GM23338 (cell line): ENCODE data around the gene NINL. TPM values are rescaled to one million over a fixed set of nuclear protein-coding genes. Genes with fewer than 3 reads are reported as not detected.

ENCODE experiments used
- ATAC-seq: fragments of 200-7000 bp; cut with Tn5 transposase; 3 replicates; pipeline ENCODE4 v1.9.1; 2020
- DNase-seq: peaks from one replicate; pipeline ENCODE4 v3.0.0-alpha.2; 2015; ENCODE audit warnings: low spot score
- H2AFZ ChIP-seq: fragments of 200-600 bp; sonication (generic); 2 replicates; pipeline ENCODE4 v1.8.0; 2016; ENCODE audit warnings: antibody characterized with exemption, mild to moderate bottlenecking, moderate library complexity
- H3F3A ChIP-seq: fragments of 200-600 bp; sonication (generic); replicated peaks from 2 replicates; pipeline ENCODE4 v1.8.0; 2017; ENCODE audit warnings: antibody characterized with exemption, mixed run types, low read depth
- H3K27ac ChIP-seq: fragments of 200-600 bp; sonication (generic); 2 replicates; pipeline ENCODE4 v1.6.1; 2016; ENCODE audit warnings: low read depth
- H3K27me3 ChIP-seq: fragments of 200-600 bp; sonication (generic); 2 replicates; pipeline ENCODE4 v1.8.0; 2016; ENCODE audit warnings: mild to moderate bottlenecking, mixed run types, moderate library complexity; ENCODE audit not compliant: insufficient read depth
- H3K36me3 ChIP-seq: fragments of 200-600 bp; sonication (generic); 2 replicates; pipeline ENCODE4 v1.8.0; 2016; ENCODE audit warnings: mild to moderate bottlenecking; ENCODE audit not compliant: insufficient read depth
- H3K4me1 ChIP-seq: fragments of 200-600 bp; sonication (generic); 2 replicates; pipeline ENCODE4 v1.8.0; 2016; ENCODE audit warnings: mild to moderate bottlenecking, moderate library complexity; ENCODE audit not compliant: insufficient read depth
- H3K4me2 ChIP-seq: fragments of 200-600 bp; sonication (generic); 2 replicates; pipeline ENCODE4 v1.7.1; 2017; ENCODE audit warnings: mixed run types
- H3K4me3 ChIP-seq: fragments of 200-600 bp; sonication (generic); 2 replicates; pipeline ENCODE4 v1.6.1; 2016; ENCODE audit warnings: mixed run types
- H3K79me2 ChIP-seq: fragments of 200-600 bp; sonication (generic); replicated peaks from 2 replicates; pipeline ENCODE4 v1.8.0; 2017; ENCODE audit warnings: mild to moderate bottlenecking; ENCODE audit not compliant: insufficient read depth
- H3K9me2 ChIP-seq: fragments of 200-600 bp; sonication (generic); 2 replicates; pipeline ENCODE4 v1.8.0; 2017; ENCODE audit not compliant: insufficient read depth
- H4K20me1 ChIP-seq: fragments of 200-600 bp; sonication (generic); replicated peaks from 2 replicates; pipeline ENCODE4 v1.8.0; 2017; ENCODE audit warnings: mild to moderate bottlenecking; ENCODE audit not compliant: insufficient read depth
- H3K27ac Mint-ChIP-seq: 2 replicates; pipeline ENCODE4 v1.8.0; 2020; ENCODE audit warnings: inconsistent platforms, mild to moderate bottlenecking, moderate library complexity, mixed read lengths
- H3K27me3 Mint-ChIP-seq: 3 replicates; pipeline ENCODE4 v1.8.0; 2022; ENCODE audit warnings: low read depth, mild to moderate bottlenecking, moderate library complexity, mixed read lengths, inconsistent platforms; ENCODE audit not compliant: insufficient read depth, poor library complexity
- H3K36me3 Mint-ChIP-seq: 3 replicates; pipeline ENCODE4 v1.8.0; 2021; ENCODE audit warnings: low read depth, mild to moderate bottlenecking, inconsistent platforms, moderate library complexity, mixed read lengths
- H3K4me1 Mint-ChIP-seq: 3 replicates; pipeline ENCODE4 v1.8.0; 2020; ENCODE audit warnings: mild to moderate bottlenecking, inconsistent platforms, mixed read lengths
- H3K4me3 Mint-ChIP-seq: 3 replicates; pipeline ENCODE4 v1.8.0; 2021; ENCODE audit warnings: moderate library complexity, mild to moderate bottlenecking, inconsistent platforms, mixed read lengths
- H3K9me3 Mint-ChIP-seq: 3 replicates; pipeline ENCODE4 v1.8.0; 2020; ENCODE audit warnings: moderate library complexity, mild to moderate bottlenecking, inconsistent platforms, mixed read lengths
- CREB1 ChIP-seq: fragments of 250-450 bp; sonication (Bioruptor Pico); IDR thresholded peaks from 2 replicates; pipeline ENCODE4 v1.5.0; 2020; ENCODE audit warnings: low read depth, mild to moderate bottlenecking, moderate library complexity
- CTCF ChIP-seq, 2 experiments: fragments of 200-600 bp in 1 of 2; sonication (generic) in 1 of 2; conservative IDR thresholded peaks; 2 replicates each; pipeline versions ENCODE4 v1.5.1 to v1.6.1; 2016 to 2017; ENCODE audit warnings: antibody characterized with exemption in 2 of 2, low read depth in 2 of 2, mild to moderate bottlenecking in 2 of 2, moderate library complexity in 1 of 2
- ETS1 ChIP-seq: IDR thresholded peaks from 2 replicates; pipeline ENCODE4 v1.6.1; 2016; ENCODE audit warnings: antibody characterized with exemption
- EZH2 ChIP-seq: fragments of 200-600 bp; sonication (generic); IDR thresholded peaks from one replicate; pipeline ENCODE4 v1.8.0; 2017; ENCODE audit warnings: antibody characterized with exemption, mild to moderate bottlenecking, low read depth; ENCODE audit not compliant: unreplicated experiment
- EZH2phosphoT487 ChIP-seq: fragments of 200-600 bp; sonication (generic); IDR thresholded peaks from one replicate; pipeline ENCODE4 v1.8.1; 2018; ENCODE audit warnings: antibody characterized with exemption; ENCODE audit not compliant: unreplicated experiment
- JUNB ChIP-seq: IDR thresholded peaks from one replicate; pipeline ENCODE4 v1.6.1; 2016; ENCODE audit warnings: antibody characterized with exemption; ENCODE audit not compliant: unreplicated experiment
- NANOG ChIP-seq: IDR thresholded peaks from 2 replicates; pipeline ENCODE4 v1.6.1; 2016; ENCODE audit warnings: antibody characterized with exemption, borderline replicate concordance
- POLR2AphosphoS5 ChIP-seq: IDR thresholded peaks from 2 replicates; pipeline ENCODE4 v1.6.1; 2016; ENCODE audit warnings: antibody characterized with exemption, low read depth
- REST ChIP-seq: IDR thresholded peaks from one replicate; pipeline ENCODE4 v1.6.1; 2018; ENCODE audit warnings: antibody characterized with exemption; ENCODE audit not compliant: unreplicated experiment
- STAT1 ChIP-seq: IDR thresholded peaks from one replicate; pipeline ENCODE4 v1.6.1; 2016; ENCODE audit warnings: antibody characterized with exemption; ENCODE audit not compliant: unreplicated experiment
- ZNF114 ChIP-seq: fragments of 250-450 bp; sonication (Bioruptor Pico); IDR thresholded peaks from 2 replicates; pipeline ENCODE4 v1.5.0; 2020; ENCODE audit warnings: mild to moderate bottlenecking, moderate library complexity
- ZNF331 ChIP-seq: fragments of 250-450 bp; sonication (Bioruptor Pico); IDR thresholded peaks from 2 replicates; pipeline ENCODE4 v1.5.0; 2020; ENCODE audit warnings: low read depth, mild to moderate bottlenecking, moderate library complexity
- ZNF462 ChIP-seq: fragments of 250-450 bp; sonication (Bioruptor Pico); IDR thresholded peaks from 2 replicates; pipeline ENCODE4 v1.5.0; 2020; ENCODE audit warnings: mild to moderate bottlenecking, moderate library complexity
- polyA plus RNA-seq: library from polyadenylated mRNA; unstranded; fragments of >200 nt; fragmentation: Nextera tagmentation; extraction: Ambion mirVana; gene quantifications from 2 replicates; pipeline ENCODE4 v1.2.1, GENCODE V29; 2016
- total RNA-seq: library from RNA; depleted of rRNA; stranded (reverse); fragments of >200 nt; shearing (Covaris generic); gene quantifications from 2 replicates; pipeline ENCODE4 v1.2.3, GENCODE V29; 2014

The NINL gene
- total and polyA plus RNA-seq, 2 experiments from 2014 or later, result 18.0 to 31.2 TPM

GRCh38 chr20:25465243-25466135, 119.8 kb downstream of the NINL start:
- Histone ChIP-seq H3K36me3 (peaks cover 5% of the 10 kb centered on the region; the same call in 1 of the 2 replicates), H3K4me2 (no peak overlapping the region), H4K20me1 (peaks cover 3% of the 10 kb centered on the region; the same call in 1 of the 2 replicates), H3K4me1 (no peaks in the 10 kb centered on the region), H3F3A (no peaks in the 10 kb centered on the region), H3K4me3 (no peak overlapping the region), H3K27me3 (no peaks in the 10 kb centered on the region), H3K79me2 (no peaks in the 10 kb centered on the region), H3K27ac (no peak overlapping the region), H3K9me2 (no peaks in the 10 kb centered on the region), H2AFZ (no peak overlapping the region)
- H3K4me1 Mint-ChIP-seq, result peaks cover 3% of the 10 kb centered on the region; the same call in 2 of the 3 replicates
- no peak overlapping the region for H3K4me3 Mint-ChIP-seq
- H3K27ac Mint-ChIP-seq, result no peak overlapping the region
- DNase-seq, result no peak
- H3K9me3 Mint-ChIP-seq, result no peaks in the 10 kb centered on the region; the same call in 2 of the 3 replicates
- TF ChIP-seq ZNF114 (CRISPR knock-in tag) (no peak), CTCF (conservative IDR thresholded peaks at IDR 0.05; ENCODE audit: low read depth in 2 of 2) (no peak), REST (no peak), ZNF462 (CRISPR knock-in tag) (no peak), ZNF331 (CRISPR knock-in tag) (no peak), STAT1 (no peak), CREB1 (no peak), EZH2 (no peak), JUNB (no peak), NANOG (no peak), EZH2phosphoT487 (no peak), POLR2AphosphoS5 (no peak), ETS1 (no peak)
- H3K36me3 Mint-ChIP-seq, result peaks cover 63% of the 10 kb centered on the region
- peaks cover 17% of the 10 kb centered on the region for H3K27me3 Mint-ChIP-seq
- ATAC-seq, result no peak
